ENCODE results near the gene VTCN1. TPM values are rescaled to one million over a fixed set of nuclear protein-coding genes. Genes with fewer than 3 reads are reported as not detected.
A peak's percentile ranks its signal among the peaks of the same experiment; 100 is the strongest.

VTCN1 gene
- polyA plus RNA-seq, 3 donors: not detected

GRCh38 chr1:117182319-117182718, 28.4 kb downstream of the VTCN1 start:
- no peak for DNase-seq
- no peak overlapping the region for H3K27ac Mint-ChIP-seq
- Histone ChIP-seq H3K4me2 (replicated peaks; ENCODE audit: extremely low read depth, low read length, poor library complexity, severe bottlenecking) (no peak overlapping the region), H3K27ac (ENCODE audit: low read depth in 1 of 2, low read length in 2 of 2) (no peak overlapping the region), H3K79me2 (ENCODE audit: insufficient read depth, low read length) (no peaks in the 10 kb centered on the region), H4K20me1 (ENCODE audit: insufficient read depth, low read length) (no peaks in the 10 kb centered on the region), H2AFZ (ENCODE audit: insufficient read depth, low read depth, low read length, poor library complexity, severe bottlenecking) (no peak overlapping the region), H3K9me3 (replicated peaks in 1 of 2; ENCODE audit: control insufficient read depth in 1 of 2, insufficient read depth in 1 of 2, low read length in 2 of 2) (no peaks in the 10 kb centered on the region), H3K9ac (ENCODE audit: insufficient read depth, low read length, poor library complexity, severe bottlenecking) (no peak overlapping the region), H3K4me3 (replicated peaks in 1 of 3; ENCODE audit: low read depth in 2 of 3, low read length in 3 of 3) (no peak overlapping the region), H3K27me3 (ENCODE audit: control insufficient read depth in 2 of 2, insufficient read depth in 2 of 2, low read length in 2 of 2) (no peaks in the 10 kb centered on the region), H3K36me3 (replicated peaks in 1 of 2; ENCODE audit: control insufficient read depth in 1 of 2, insufficient read depth in 2 of 2, low read length in 2 of 2) (no peaks in the 10 kb centered on the region), H3K4me1 (ENCODE audit: control insufficient read depth in 1 of 2, insufficient read depth in 2 of 2, low read length in 2 of 2) (no peaks in the 10 kb centered on the region)
- TF ChIP-seq, protein P1, sequence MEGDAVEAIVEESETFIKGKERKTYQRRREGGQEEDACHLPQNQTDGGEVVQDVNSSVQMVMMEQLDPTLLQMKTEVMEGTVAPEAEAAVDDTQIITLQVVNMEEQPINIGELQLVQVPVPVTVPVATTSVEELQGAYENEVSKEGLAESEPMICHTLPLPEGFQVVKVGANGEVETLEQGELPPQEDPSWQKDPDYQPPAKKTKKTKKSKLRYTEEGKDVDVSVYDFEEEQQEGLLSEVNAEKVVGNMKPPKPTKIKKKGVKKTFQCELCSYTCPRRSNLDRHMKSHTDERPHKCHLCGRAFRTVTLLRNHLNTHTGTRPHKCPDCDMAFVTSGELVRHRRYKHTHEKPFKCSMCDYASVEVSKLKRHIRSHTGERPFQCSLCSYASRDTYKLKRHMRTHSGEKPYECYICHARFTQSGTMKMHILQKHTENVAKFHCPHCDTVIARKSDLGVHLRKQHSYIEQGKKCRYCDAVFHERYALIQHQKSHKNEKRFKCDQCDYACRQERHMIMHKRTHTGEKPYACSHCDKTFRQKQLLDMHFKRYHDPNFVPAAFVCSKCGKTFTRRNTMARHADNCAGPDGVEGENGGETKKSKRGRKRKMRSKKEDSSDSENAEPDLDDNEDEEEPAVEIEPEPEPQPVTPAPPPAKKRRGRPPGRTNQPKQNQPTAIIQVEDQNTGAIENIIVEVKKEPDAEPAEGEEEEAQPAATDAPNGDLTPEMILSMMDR (IDR thresholded peaks at IDR 0.05): no peak
- WGBS (ENCODE audit: insufficient coverage): 100% methylated on average over 2 of the region's 3 CpGs
- no peaks in the 10 kb centered on the region for H3K4me1 Mint-ChIP-seq
- no peaks in the 10 kb centered on the region for H3K36me3 Mint-ChIP-seq
- peaks cover 0 to 2% (median 0%) of the 10 kb centered on the region in 7 donors for H3K9me3 Mint-ChIP-seq
- intact Hi-C loops (cut with micrococcal nuclease): no loop called here
- H3K27me3 Mint-ChIP-seq (ENCODE audit: low read depth in 3 of 3): peaks cover 0 to 1% (median 0%) of the 10 kb centered on the region in 3 donors
- H3K4me3 Mint-ChIP-seq: no peak overlapping the region

GRCh38 chr1:117181630-117182041, 29.1 kb downstream of the VTCN1 start:
- Histone ChIP-seq H3K79me2 (ENCODE audit: insufficient read depth, low read length) (no peaks in the 10 kb centered on the region), H3K9me3 (replicated peaks in 1 of 2; ENCODE audit: control insufficient read depth in 1 of 2, insufficient read depth in 1 of 2, low read length in 2 of 2) (no peaks in the 10 kb centered on the region), H4K20me1 (ENCODE audit: insufficient read depth, low read length) (no peaks in the 10 kb centered on the region), H3K4me3 (replicated peaks in 1 of 3; ENCODE audit: low read depth in 2 of 3, low read length in 3 of 3) (no peak overlapping the region), H3K36me3 (replicated peaks in 1 of 2; ENCODE audit: control insufficient read depth in 1 of 2, insufficient read depth in 2 of 2, low read length in 2 of 2) (no peaks in the 10 kb centered on the region), H3K27ac (ENCODE audit: low read depth in 1 of 2, low read length in 2 of 2) (no peak overlapping the region), H3K4me2 (replicated peaks; ENCODE audit: extremely low read depth, low read length, poor library complexity, severe bottlenecking) (no peak overlapping the region), H2AFZ (ENCODE audit: insufficient read depth, low read depth, low read length, poor library complexity, severe bottlenecking) (no peak overlapping the region), H3K4me1 (ENCODE audit: control insufficient read depth in 1 of 2, insufficient read depth in 2 of 2, low read length in 2 of 2) (no peaks in the 10 kb centered on the region), H3K9ac (ENCODE audit: insufficient read depth, low read length, poor library complexity, severe bottlenecking) (no peak overlapping the region), H3K27me3 (ENCODE audit: control insufficient read depth in 2 of 2, insufficient read depth in 2 of 2, low read length in 2 of 2) (no peaks in the 10 kb centered on the region)
- no peaks in the 10 kb centered on the region for H3K4me1 Mint-ChIP-seq
- TF ChIP-seq, protein P1 (IDR thresholded peaks at IDR 0.05): no peak
- DNase-seq: no peak
- H3K27me3 Mint-ChIP-seq (ENCODE audit: low read depth in 3 of 3): peaks cover 0 to 1% (median 0%) of the 10 kb centered on the region in 3 donors
- peaks cover 0 to 2% (median 0%) of the 10 kb centered on the region in 7 donors for H3K9me3 Mint-ChIP-seq
- H3K27ac Mint-ChIP-seq: peak overlapping the region in 1 of 7 donors; percentile 8
- intact Hi-C loops (cut with micrococcal nuclease): no loop called here
- no peaks in the 10 kb centered on the region for H3K36me3 Mint-ChIP-seq
- 42% methylated on average over 3 of the region's 5 CpGs for WGBS (ENCODE audit: insufficient coverage)
- H3K4me3 Mint-ChIP-seq: no peak overlapping the region
